Heart left ventricle (tissue), 16 donors: ENCODE results near the gene HTRA2. TPM values are rescaled to one million over a fixed set of nuclear protein-coding genes. Genes with fewer than 3 reads are reported as not detected.

Experiments
- ATAC-seq, 4 donors: fragments of 200-7000 bp; cut with Tn5 transposase; one replicate each; pipeline ENCODE4 v1.9.1; 2020 to 2022; ENCODE audit warnings: moderate library complexity in 4 of 4, mild to moderate bottlenecking in 3 of 4, moderate number of reproducible peaks in 1 of 4
- DNase-seq, 5 donors: peaks; one replicate each; pipeline ENCODE4 v3.0.0-alpha.2; 2020
- H3K27ac ChIP-seq, 12 donors: fragments of 200-600 bp; sonication (generic) in 4 of 12; one replicate each; pipeline versions ENCODE4 v1.5.0 to v1.8.0; 2016 to 2022; ENCODE audit warnings: mild to moderate bottlenecking in 2 of 12
- H3K27me3 ChIP-seq, 9 donors: fragments of 200-600 bp; sonication (generic) in 2 of 9; one replicate each; pipeline versions ENCODE4 v1.5.1 to v1.8.0; 2016 to 2022; ENCODE audit warnings: mild to moderate bottlenecking in 3 of 9
- H3K36me3 ChIP-seq, 9 donors: fragments of 200-600 bp; sonication (generic) in 2 of 9; one replicate each; pipeline versions ENCODE4 v1.5.0 to v1.8.0; 2018 to 2022; ENCODE audit warnings: mild to moderate bottlenecking in 2 of 9
- H3K4me1 ChIP-seq, 12 donors: fragments of 200-600 bp; sonication (generic) in 4 of 12; one replicate each; pipeline versions ENCODE4 v1.5.0 to v1.8.0; 2016 to 2022; ENCODE audit warnings: mild to moderate bottlenecking in 3 of 12
- H3K4me3 ChIP-seq, 12 donors: fragments of 200-600 bp; sonication (generic) in 4 of 12; one replicate each; pipeline versions ENCODE4 v1.5.0 to v1.8.0; 2017 to 2022; ENCODE audit warnings: mild to moderate bottlenecking in 9 of 12, moderate library complexity in 4 of 12
- H3K9me3 ChIP-seq, 12 donors: fragments of 200-600 bp; sonication (generic) in 4 of 12; one replicate each; pipeline versions ENCODE4 v1.5.0 to v1.8.0; 2016 to 2022; ENCODE audit warnings: mild to moderate bottlenecking in 1 of 12
- CTCF ChIP-seq, 12 donors: fragments of 200-600 bp; sonication (generic) in 4 of 12; IDR thresholded peaks; one replicate each; pipeline versions ENCODE4 v1.5.0 to v1.8.0; 2018 to 2022; ENCODE audit warnings: antibody characterized with exemption in 12 of 12, mild to moderate bottlenecking in 5 of 12
- POLR2A ChIP-seq, 2 donors: fragments of 450-650 bp; IDR thresholded peaks; one replicate each; pipeline ENCODE4 v1.6.1; 2017; ENCODE audit warnings: antibody characterized with exemption in 2 of 2, mild to moderate bottlenecking in 2 of 2, moderate library complexity in 2 of 2
- WGBS, 4 donors: extraction: QIAGEN DNeasy Blood & Tissue Kit in 2 of 4; methylation state at CpG; one replicate each; pipeline versions ENCODE4 v1.1.5 to v1.1.7; 2013 to 2018; 5-methylcytosine and 5-hydroxymethylcytosine counted together
- intact Hi-C, 10 donors: fragments of 100-400 bp; cut with DNase I; formaldehyde crosslinking; loops; one replicate each; pipeline versions ENCODE4 v1.11.1 to v1.14.2; 2022
- polyA plus RNA-seq, 2 donors: library from polyadenylated mRNA; stranded (reverse); fragments of 200-250 nt; gene quantifications; one replicate each; pipeline ENCODE4 v1.2.3, GENCODE V29; 2013
- total RNA-seq, 9 donors: library from RNA; depleted of rRNA in 2 of 9; stranded (reverse); fragments of >200 nt in 2 of 9; fragmentation: NEBNext Ultra II Directional in 3 of 9; extraction: Animal tissue kit (Norgen Biotek cat#: 25700) in 3 of 9; gene quantifications; one replicate each; pipeline versions ENCODE4 v1.1.0 to v1.2.4, GENCODE V29; 2016 to 2023
- donor health status: ischemic (EF 13 %, LVEDD 7.1; RV severe dilation, severe dysfunction).
- donor health status: healthy with polysubstance abuse.
- donor health status: DM: no; HTN: yes; CAD: no.
- donor health status: DM: no; HTN: no; CAD: no.
- donor health status: ischemic (EF 25% LVEDD 6.9; RV normal size, moderate dysfunction).
- donor health status: ischemic (EF 25% LVEDD 5.7; RV mildly dilated, moderate dysfunction).
- donor health status: healthy.
- donor health status: DM: yes; HTN: yes; CAD: no.
- donor health status: ischemic (EF 35%, LVEDD 5.7; RV mildly dilated, moderate dysfunction).
- donor health status: nonischemic (EF 11% LVEDD 7.7; RV severe dilation, severe dysfunction).
- donor health status: DM: yes; HTN: yes; CAD: no.
- donor health status: PGD.
- donor health status: ischemic (EF 29% LVEDD 5.4; RV normal size, mild dysfunction).
- donor health status: nonischemic (EF 23%, LVEDD 6.1; RV moderate dilation, normal function).

The HTRA2 gene
- total and polyA plus RNA-seq, 11 donors: 23.6 to 45.4 (median 24.8) TPM

- peaks cover 0 to 6% (median 0%) of the 10 kb centered on the region in 9 donors for H3K27me3 ChIP-seq
- peak; percentile 35 to 92 (median 89) for ATAC-seq
- DNase-seq: peak; percentile 82 to 90 (median 84)
- TF ChIP-seq POLR2A (IDR thresholded peaks at IDR 0.05): peak in 1 of 2 donors; percentile 60
- TF ChIP-seq CTCF (IDR thresholded peaks at IDR 0.05): peak in 2 of 12 donors; percentile 16
- no peaks in the 10 kb centered on the region for H3K9me3 ChIP-seq
- WGBS, 4 donors: 4 to 10% (median 6%) methylated on average over 55 to 85 of the region's 85 CpGs
- H3K36me3 ChIP-seq: peaks cover 0 to 3% (median 0%) of the 10 kb centered on the region in 9 donors
- peaks cover 0 to 38% (median 24%) of the 10 kb centered on the region in 12 donors for H3K4me1 ChIP-seq
- H3K27ac ChIP-seq: peak overlapping the region; percentile 51 to 91 (median 84)
- peak overlapping the region; percentile 43 to 79 (median 60) for H3K4me3 ChIP-seq
- intact Hi-C loops: loop anchor here in 1 of 10 donors (2.0 kb wide), 1 partner anchor 18 kb away; no protein-coding TSS in a partner anchor
Measured at GRCh38 chr2:74548900-74549826, 19.4 kb downstream of the HTRA2 start.

GRCh38 chr2:74550231-74550630, 20.5 kb downstream of the HTRA2 start:
- Histone ChIP-seq H3K9me3 (no peaks in the 10 kb centered on the region), H3K36me3 (peaks cover 0 to 3% (median 0%) of the 10 kb centered on the region in 9 donors), H3K4me1 (peaks cover 0 to 41% (median 27%) of the 10 kb centered on the region in 12 donors), H3K27ac (no peak overlapping the region), H3K4me3 (no peak overlapping the region), H3K27me3 (peaks cover 0 to 7% (median 0%) of the 10 kb centered on the region in 9 donors)
- intact Hi-C loops: no loop called here
- ATAC-seq (no peak), DNase-seq (no peak)
- WGBS, 4 donors: 86 to 91% (median 87%) methylated on average over 7 of the region's 7 CpGs
- TF ChIP-seq POLR2A (IDR thresholded peaks at IDR 0.05): no peak
- TF ChIP-seq CTCF (IDR thresholded peaks at IDR 0.05): no peak

- intact Hi-C loops: no loop called here
- peaks cover 0 to 7% (median 0%) of the 10 kb centered on the region in 9 donors for H3K27me3 ChIP-seq
- ATAC-seq (no peak), DNase-seq (no peak)
- H3K4me1 ChIP-seq: peaks cover 0 to 45% (median 28%) of the 10 kb centered on the region in 12 donors
- no peak overlapping the region for H3K27ac ChIP-seq
- no peaks in the 10 kb centered on the region for H3K9me3 ChIP-seq
- H3K36me3 ChIP-seq: peaks cover 0 to 6% (median 0%) of the 10 kb centered on the region in 9 donors
- no peak for TF ChIP-seq POLR2A (IDR thresholded peaks at IDR 0.05)
- no peak for TF ChIP-seq CTCF (IDR thresholded peaks at IDR 0.05)
- H3K4me3 ChIP-seq: no peak overlapping the region
Measured at GRCh38 chr2:74551530-74551929, 21.8 kb downstream of the HTRA2 start.
